NCI-H1930 (cell line): ENCODE measurements around the gene HSPA6.
"Not testable (repeated sequence)": the region's sequence is repeated elsewhere in the genome, so short reads cannot be mapped to it uniquely, and the experiment has no call there.

Source experiments
- DNase-seq, 2 experiments: peaks; one replicate each; lab custom pipeline; 2025; lab: John Stamatoyannopoulos, UW

The HSPA6 gene

DNA sequence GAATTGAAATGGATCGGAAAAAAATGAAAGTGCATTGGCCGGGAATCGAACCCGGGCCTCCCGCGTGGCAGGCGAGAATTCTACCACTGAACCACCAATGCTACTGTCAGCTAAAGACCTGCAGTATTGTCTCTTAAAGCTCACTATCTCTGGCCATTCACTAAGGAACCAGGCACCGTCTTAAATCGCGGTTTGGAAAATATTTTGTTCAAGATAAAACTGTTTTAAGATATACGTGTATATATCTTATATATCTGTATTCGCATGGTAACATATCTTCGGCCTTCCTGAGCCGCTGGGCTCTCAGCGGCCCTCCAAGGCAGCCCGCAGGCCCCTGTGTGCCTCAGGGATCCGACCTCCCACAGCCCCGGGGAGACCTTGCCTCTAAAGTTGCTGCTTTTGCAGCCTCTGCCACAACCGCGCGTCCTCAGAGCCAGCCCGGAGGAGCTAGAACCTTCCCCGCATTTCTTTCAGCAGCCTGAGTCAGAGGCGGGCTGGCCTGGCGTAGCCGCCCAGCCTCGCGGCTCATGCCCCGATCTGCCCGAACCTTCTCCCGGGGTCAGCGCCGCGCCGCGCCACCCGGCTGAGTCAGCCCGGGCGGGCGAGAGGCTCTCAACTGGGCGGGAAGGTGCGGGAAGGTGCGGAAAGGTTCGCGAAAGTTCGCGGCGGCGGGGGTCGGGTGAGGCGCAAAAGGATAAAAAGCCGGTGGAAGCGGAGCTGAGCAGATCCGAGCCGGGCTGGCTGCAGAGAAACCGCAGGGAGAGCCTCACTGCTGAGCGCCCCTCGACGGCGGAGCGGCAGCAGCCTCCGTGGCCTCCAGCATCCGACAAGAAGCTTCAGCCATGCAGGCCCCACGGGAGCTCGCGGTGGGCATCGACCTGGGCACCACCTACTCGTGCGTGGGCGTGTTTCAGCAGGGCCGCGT lies at the start of gene HSPA6:
Gene HSPA6 (plus strand): TSS at position 724 of the 925 bp plus-strand sequence. CDS start 119 bp downstream, at position 843.
- peak in 1 of 2 experiments; percentile 72 for DNase-seq

- not testable (repeated sequence) for DNase-seq
These were observed 46.6 kb upstream of the HSPA6 start for GRCh38 chr1:161477711-161478110.

GRCh38 chr1:161478985-161479384 lies 45.4 kb upstream of the HSPA6 start:
- DNase-seq, result no peak

GRCh38 chr1:161480381-161481035 lies 43.8 kb upstream of the HSPA6 start:
- no peak for DNase-seq

GRCh38 chr1:161481624-161482392 lies 42.5 kb upstream of the HSPA6 start:
- DNase-seq, result no peak

GRCh38 chr1:161482610-161483009 lies 41.7 kb upstream of the HSPA6 start:
- no peak for DNase-seq

- no peak for DNase-seq
These were observed 41.0 kb upstream of the HSPA6 start for GRCh38 chr1:161483361-161483760.

- no peak for DNase-seq
These were observed 39.7 kb upstream of the HSPA6 start for GRCh38 chr1:161484613-161485012.

DNA sequence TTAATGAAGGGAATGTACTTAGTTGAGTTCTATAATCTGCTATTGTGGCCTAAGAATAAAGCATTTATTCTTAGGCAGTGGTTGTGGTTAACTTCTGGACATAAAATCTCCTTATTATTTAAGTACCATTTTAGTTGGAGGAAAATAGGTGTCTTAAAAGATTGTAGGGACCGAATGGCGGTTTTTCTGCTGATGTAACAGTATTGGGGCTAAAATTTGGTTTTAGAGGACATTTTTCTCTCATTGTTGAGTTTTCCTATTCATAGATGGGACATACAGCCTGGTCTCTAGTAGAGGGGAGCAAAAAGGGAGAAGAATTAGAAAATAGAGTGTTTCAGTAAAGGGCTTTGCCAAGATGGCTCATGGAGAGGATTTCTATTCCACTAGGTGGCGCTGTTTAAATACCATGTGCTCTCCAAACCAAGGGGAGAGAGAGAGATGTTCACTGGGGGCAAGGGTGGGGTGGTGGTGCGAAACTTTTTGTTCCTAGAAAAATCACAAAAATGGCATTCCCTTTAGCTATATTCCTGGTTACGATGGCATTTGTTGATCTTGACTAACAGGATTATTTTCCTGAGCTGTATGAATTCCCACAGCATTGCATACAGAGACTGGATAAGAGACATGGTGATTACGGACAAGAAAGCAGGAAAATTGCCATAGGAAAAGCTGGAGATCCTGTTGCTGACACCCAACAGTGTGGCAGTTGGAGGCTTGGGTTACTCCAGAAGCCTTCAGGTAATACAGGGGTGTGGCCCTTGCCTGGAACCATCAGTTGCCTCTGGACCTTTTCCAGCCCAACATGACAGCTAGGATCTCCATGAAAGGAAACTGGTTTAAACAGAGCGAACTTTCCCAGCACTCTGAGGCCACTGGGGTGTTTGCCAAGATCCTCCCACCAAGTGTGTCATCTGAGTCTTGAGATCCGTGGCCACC lies 37.3 kb upstream of the HSPA6 start:
- DNase-seq, result peak; percentile 24 to 42

DNA sequence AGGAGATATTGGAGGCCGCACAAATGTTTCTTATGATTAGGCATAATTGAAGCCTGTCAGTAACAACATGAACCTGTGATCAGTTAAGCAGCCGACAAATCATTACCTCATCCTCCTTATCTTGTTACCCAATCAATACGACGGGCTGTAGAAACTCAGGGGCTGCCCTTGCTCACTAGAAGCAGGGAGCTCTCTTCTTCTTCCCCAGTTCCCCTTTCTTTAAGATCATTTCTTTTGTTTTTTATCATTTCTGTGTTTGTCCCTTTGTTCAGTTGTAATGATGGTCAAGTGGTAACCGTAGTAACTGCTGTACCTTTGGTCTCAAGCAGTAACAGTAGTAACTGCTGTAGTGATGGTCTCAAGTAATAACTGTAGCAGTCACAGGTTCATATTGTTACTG lies 32.9 kb upstream of the HSPA6 start:
- no peak for DNase-seq

DNA sequence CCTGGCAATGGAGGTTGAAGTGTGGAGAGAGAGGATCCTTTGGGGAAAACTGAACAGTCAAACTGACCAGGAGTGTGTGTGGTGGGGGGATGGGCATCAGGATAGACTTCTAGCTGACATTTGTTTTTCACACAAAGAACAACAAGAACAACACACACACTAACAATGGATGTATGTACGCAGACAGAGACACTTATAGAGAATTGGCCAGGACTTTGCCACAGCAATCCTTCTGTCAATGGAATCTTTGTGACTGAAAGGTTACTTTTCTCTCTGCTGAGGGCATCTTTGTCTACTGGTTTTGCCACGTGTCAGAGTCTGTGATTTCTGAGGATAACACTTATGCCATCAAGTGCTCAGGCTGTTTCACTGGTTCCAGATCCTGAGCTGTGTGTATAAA lies 31.5 kb upstream of the HSPA6 start:
- no peak for DNase-seq

GRCh38 chr1:161494091-161494735 lies 30.1 kb upstream of the HSPA6 start:
- no peak for DNase-seq

- no peak for DNase-seq
These were observed 28.9 kb upstream of the HSPA6 start for GRCh38 chr1:161495490-161495889.

DNA sequence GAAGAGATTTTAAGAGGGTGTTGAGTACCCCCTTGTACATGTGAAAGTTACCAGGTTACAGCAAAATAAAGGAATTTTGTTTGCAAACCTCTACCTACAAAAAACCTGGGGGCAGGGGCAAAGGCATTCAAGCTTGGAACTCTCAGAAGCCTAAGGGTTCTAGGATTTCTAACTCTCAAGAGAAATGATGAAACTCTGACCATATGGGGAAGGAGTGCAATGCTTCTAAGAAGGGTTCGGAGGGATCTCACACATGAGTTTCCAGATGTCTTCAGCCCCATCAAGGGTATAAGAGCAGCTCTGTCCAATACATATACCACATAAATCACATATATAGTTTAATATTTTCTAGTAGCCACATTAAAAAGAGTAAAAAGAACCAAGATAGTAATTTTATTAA lies 26.4 kb upstream of the HSPA6 start:
- DNase-seq, result no peak

- DNase-seq, result no peak
These were observed 25.7 kb upstream of the HSPA6 start for GRCh38 chr1:161498646-161499045.

- no peak for DNase-seq
These were observed 25.0 kb upstream of the HSPA6 start for GRCh38 chr1:161499099-161500039.

- DNase-seq, result no peak
These were observed 23.1 kb upstream of the HSPA6 start for GRCh38 chr1:161501234-161501633.

GRCh38 chr1:161502181-161502580 lies 22.2 kb upstream of the HSPA6 start:
- DNase-seq, result peak in 1 of 2 experiments; percentile 13

DNA sequence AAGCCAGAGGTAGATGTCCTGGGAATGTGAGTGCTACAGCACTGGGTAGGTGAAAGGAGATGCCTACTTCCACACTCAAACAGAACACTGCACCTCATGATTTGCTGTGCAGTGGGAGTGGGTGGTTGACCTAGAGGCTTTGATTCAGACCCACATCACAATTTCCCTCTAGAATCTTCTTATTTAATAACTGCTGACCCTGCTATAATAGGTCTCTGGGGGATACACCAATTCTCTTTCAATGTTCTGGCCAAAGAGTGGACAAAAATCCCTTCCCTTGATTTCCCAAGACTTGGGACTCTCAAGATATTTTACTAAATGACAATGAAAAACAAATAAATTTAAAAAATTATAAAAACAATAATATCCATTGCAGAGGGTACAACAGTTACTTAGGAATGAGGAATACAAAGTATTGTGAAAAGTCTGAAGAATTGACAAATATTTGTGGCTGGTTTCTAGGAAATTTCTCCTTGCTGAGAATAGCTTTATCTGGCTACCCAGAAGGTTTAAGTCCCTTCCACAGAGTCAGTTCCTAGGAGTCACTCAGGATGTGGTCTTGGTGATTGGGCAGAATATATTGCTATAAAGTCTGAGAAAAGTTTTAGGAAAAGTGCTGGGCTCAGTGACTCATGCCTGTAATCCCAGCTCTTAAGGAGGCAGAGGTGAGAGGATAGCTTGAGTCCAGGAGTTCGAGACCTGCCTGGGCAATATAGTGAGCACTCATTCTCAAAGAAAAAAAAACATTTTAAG lies 21.5 kb upstream of the HSPA6 start:
- no peak for DNase-seq
